Measurements from ENCODE around the gene TRERF1. TPM values are rescaled to one million over a fixed set of nuclear protein-coding genes. Genes with fewer than 3 reads are reported as not detected.

Gene TRERF1
- total RNA-seq, 6 donors from 2014 or later: 2.0 to 7.3 (median 5.4) TPM

DNA sequence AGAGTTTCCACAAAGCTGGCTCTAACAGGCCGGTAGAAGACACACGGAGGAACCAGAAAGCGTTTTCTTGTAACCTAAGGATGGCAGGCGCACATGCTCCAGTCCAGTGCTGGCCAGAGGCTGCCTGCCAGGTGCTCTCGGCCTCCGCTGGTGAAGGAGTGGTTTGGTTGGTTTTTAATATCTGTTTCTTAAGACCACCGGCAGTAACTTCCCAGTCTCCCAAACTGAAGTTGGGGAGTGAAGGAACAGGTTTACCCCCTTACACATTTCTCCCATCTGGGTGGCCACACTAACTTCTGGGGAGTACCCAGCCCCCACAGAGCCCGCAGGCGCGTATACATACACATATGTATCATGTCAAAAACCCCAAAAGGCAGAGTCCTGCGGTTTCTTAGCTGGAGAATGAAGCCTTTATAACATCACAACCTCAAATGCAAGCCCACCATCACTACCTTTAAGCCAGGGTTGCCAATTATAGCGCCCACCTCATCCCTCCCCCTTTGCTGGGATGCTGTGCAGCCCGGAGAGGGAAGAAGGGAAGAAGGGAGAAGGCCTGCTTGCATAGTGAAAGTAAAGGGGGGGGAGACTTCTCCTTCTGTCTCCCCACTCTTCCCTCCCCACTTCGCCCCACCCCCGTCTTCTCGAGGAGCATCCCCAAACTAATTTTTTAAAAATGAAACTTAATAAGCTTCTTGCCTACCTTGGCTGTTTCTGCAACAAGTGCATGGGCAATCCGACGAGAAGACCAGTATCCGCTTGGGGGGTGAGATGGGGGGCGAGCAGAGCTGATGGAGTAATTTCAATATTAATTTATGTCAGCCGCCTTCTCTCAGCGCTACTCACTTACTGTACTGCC lies 1.0 kb downstream of the TRERF1 start:
- 9 to 12% methylated on average over 21 to 22 of the region's 22 CpGs for WGBS, 2 donors
- Histone ChIP-seq H3K27ac (peak overlapping the region; percentile 67 to 88 (median 84)), H3K4me3 (peak overlapping the region; percentile 53 to 92 (median 88)), H3K36me3 (no peaks in the 10 kb centered on the region), H3K4me1 (peaks cover 17 to 49% (median 27%) of the 10 kb centered on the region in 4 donors), H3K27me3 (no peaks in the 10 kb centered on the region), H3K9me3 (no peaks in the 10 kb centered on the region)
- TF ChIP-seq POLR2AphosphoS5 (IDR thresholded peaks at IDR 0.05) (no peak), POLR2A (IDR thresholded peaks at IDR 0.05) (no peak)
- peak; percentile 24 to 30 for DNase-seq
- ATAC-seq (ENCODE audit: low FRiP score in 2 of 2): no peak

GRCh38 chr6:42449917-42450476 lies 1.7 kb downstream of the TRERF1 start:
- DNase-seq (no peak), ATAC-seq (ENCODE audit: low FRiP score in 2 of 2) (no peak)
- H3K27me3 ChIP-seq: no peaks in the 10 kb centered on the region
- 44 to 47% methylated on average over 8 to 9 of the region's 9 CpGs for WGBS, 2 donors
- peaks cover 17 to 49% (median 27%) of the 10 kb centered on the region in 4 donors for H3K4me1 ChIP-seq
- H3K36me3 ChIP-seq: no peaks in the 10 kb centered on the region
- H3K9me3 ChIP-seq: no peaks in the 10 kb centered on the region
- TF ChIP-seq, protein P1, sequence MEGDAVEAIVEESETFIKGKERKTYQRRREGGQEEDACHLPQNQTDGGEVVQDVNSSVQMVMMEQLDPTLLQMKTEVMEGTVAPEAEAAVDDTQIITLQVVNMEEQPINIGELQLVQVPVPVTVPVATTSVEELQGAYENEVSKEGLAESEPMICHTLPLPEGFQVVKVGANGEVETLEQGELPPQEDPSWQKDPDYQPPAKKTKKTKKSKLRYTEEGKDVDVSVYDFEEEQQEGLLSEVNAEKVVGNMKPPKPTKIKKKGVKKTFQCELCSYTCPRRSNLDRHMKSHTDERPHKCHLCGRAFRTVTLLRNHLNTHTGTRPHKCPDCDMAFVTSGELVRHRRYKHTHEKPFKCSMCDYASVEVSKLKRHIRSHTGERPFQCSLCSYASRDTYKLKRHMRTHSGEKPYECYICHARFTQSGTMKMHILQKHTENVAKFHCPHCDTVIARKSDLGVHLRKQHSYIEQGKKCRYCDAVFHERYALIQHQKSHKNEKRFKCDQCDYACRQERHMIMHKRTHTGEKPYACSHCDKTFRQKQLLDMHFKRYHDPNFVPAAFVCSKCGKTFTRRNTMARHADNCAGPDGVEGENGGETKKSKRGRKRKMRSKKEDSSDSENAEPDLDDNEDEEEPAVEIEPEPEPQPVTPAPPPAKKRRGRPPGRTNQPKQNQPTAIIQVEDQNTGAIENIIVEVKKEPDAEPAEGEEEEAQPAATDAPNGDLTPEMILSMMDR (IDR thresholded peaks at IDR 0.05): no peak
- no peak for TF ChIP-seq POLR2A (IDR thresholded peaks at IDR 0.05)
- no peak for TF ChIP-seq EP300 (IDR thresholded peaks at IDR 0.05)
- TF ChIP-seq POLR2AphosphoS5 (IDR thresholded peaks at IDR 0.05): no peak
- peak overlapping the region in 3 of 4 donors; percentile 53 to 92 (median 85) for H3K4me3 ChIP-seq
- peak overlapping the region in 3 of 4 donors; percentile 24 to 88 (median 67) for H3K27ac ChIP-seq

- Histone ChIP-seq H3K4me1 (peaks cover 13 to 45% (median 24%) of the 10 kb centered on the region in 4 donors), H3K9me3 (no peaks in the 10 kb centered on the region), H3K4me3 (peak overlapping the region in 1 of 4 donors; percentile 92), H3K36me3 (no peaks in the 10 kb centered on the region), H3K27ac (peak overlapping the region in 2 of 4 donors; percentile 6 to 14), H3K27me3 (no peaks in the 10 kb centered on the region)
- TF ChIP-seq, protein P1 (IDR thresholded peaks at IDR 0.05): no peak
- TF ChIP-seq POLR2AphosphoS5 (IDR thresholded peaks at IDR 0.05) (no peak), POLR2A (IDR thresholded peaks at IDR 0.05) (no peak), EP300 (IDR thresholded peaks at IDR 0.05) (no peak)
- 46 to 59% methylated on average over 7 of the region's 7 CpGs for WGBS, 2 donors
- DNase-seq: no peak
- no peak for ATAC-seq (ENCODE audit: low FRiP score in 2 of 2)
Measured at GRCh38 chr6:42448927-42449659, 2.6 kb downstream of the TRERF1 start.

DNA sequence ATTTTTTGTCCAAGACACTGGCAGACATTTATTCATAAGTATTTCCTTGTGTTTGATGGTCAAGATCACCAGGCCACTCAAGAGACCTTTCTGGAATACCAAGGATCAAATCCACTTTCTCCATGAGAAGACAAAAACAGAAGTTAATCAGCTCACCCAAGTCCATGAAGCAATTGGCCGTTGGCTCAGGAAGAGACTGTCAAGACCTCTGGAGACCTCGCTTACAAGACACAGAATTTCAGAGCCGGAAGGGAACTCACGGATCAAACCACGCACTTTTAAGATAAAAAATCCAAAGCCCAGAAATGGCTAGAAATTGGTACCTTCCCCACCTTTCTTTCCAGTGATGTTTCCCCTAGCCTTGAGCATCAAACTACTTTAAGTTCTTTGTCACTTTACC lies 3.3 kb downstream of the TRERF1 start:
- WGBS, 2 donors: 51 to 67% methylated on average over 5 of the region's 5 CpGs
- DNase-seq (no peak), ATAC-seq (ENCODE audit: low FRiP score in 2 of 2) (no peak)
- peak overlapping the region in 1 of 4 donors; percentile 14 for H3K27ac ChIP-seq
- no peak for TF ChIP-seq POLR2AphosphoS5 (IDR thresholded peaks at IDR 0.05)
- no peaks in the 10 kb centered on the region for H3K9me3 ChIP-seq
- H3K4me1 ChIP-seq: peaks cover 6 to 38% (median 18%) of the 10 kb centered on the region in 4 donors
- no peaks in the 10 kb centered on the region for H3K36me3 ChIP-seq
- no peaks in the 10 kb centered on the region for H3K27me3 ChIP-seq
- no peak overlapping the region for H3K4me3 ChIP-seq

GRCh38 chr6:42446996-42447395 lies 4.7 kb downstream of the TRERF1 start:
- no peak overlapping the region for H3K27ac ChIP-seq
- no peaks in the 10 kb centered on the region for H3K27me3 ChIP-seq
- DNase-seq (no peak), ATAC-seq (ENCODE audit: low FRiP score in 2 of 2) (no peak)
- H3K36me3 ChIP-seq: no peaks in the 10 kb centered on the region
- H3K4me1 ChIP-seq: peaks cover 7 to 25% (median 16%) of the 10 kb centered on the region in 4 donors
- H3K4me3 ChIP-seq: no peak overlapping the region
- no peaks in the 10 kb centered on the region for H3K9me3 ChIP-seq
- no peak for TF ChIP-seq POLR2AphosphoS5 (IDR thresholded peaks at IDR 0.05)
- TF ChIP-seq, protein P1 (IDR thresholded peaks at IDR 0.05): no peak
- TF ChIP-seq POLR2A (IDR thresholded peaks at IDR 0.05): no peak
- no peak for TF ChIP-seq EP300 (IDR thresholded peaks at IDR 0.05)
- 75% methylated on average over 3 of the region's 3 CpGs for WGBS, 2 donors

All from upper lobe of left lung (tissue), 6 donors.